Erythroblast (primary cell): ENCODE measurements around the gene FAM53C.

Experiments
- GATA1 ChIP-seq: IDR thresholded peaks from 2 replicates; pipeline ENCODE4 v1.6.1; 2011; ENCODE audit warnings: low read depth, mild to moderate bottlenecking, control low read depth, low read length, moderate library complexity
- POLR2A ChIP-seq: IDR thresholded peaks from 2 replicates; pipeline ENCODE4 v1.6.1; 2011; ENCODE audit warnings: mild to moderate bottlenecking, low read length

DNA sequence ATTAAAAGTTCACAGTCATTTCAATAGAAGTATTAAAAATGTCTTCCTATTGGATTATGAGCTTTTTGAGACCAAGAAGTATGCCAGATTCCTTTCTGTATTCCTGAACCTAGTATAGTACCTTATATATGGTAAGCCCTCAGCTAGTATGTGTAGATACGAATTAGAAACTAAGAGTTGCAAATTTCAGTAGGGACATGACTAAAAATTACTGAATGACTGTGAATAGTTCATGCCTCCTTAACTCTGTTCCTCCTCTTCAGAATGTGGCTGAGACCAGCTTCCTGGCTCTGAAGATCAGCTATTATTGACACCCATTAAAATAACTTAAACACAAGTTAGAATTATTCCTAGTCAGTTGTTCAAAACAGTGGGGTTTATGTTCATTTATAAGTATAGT lies 34.2 kb downstream of the FAM53C start:
- TF ChIP-seq POLR2A (no peak), GATA1 (no peak)
